NCI-H69 (cell line): Measurements from ENCODE around the gene PRKCD.

Experiments used
- DNase-seq: peaks from one replicate; lab custom pipeline; 2025; lab: John Stamatoyannopoulos, UW

Gene PRKCD

GRCh38 chr3:53160660-53161449 lies at the start of gene PRKCD:
TSS of gene PRKCD (plus strand) at chr3:53161209. CDS start at chr3:53178423, 17,214 bp downstream.
- peak; percentile 82 for DNase-seq

- no peak for DNase-seq
Observed at GRCh38 chr3:53111822-53112221, 49.2 kb upstream of the PRKCD start.

GRCh38 chr3:53113293-53114010 lies 47.6 kb upstream of the PRKCD start:
- no peak for DNase-seq

DNA sequence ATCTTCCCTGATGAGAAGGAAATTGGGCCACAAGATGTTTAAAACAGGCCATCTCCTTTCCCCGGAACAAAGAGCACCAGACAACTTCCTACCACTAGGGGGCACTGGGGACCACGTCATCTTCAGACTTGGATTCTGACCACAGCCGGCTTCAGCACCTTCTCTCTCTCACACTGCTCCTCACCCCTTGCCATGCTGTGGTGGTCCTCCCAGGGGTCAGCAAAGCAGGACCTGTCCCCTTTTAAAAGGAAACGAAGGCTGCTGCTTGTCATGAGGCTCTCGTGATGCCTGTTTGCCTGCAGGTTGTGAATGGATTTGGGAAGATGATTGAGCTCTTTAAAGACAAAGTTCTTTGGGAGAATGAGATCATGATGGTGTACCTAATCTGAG lies 47.0 kb upstream of the PRKCD start:
- peak; percentile 63 for DNase-seq

GRCh38 chr3:53114412-53115074 lies 46.5 kb upstream of the PRKCD start:
- no peak for DNase-seq

GRCh38 chr3:53116956-53117355 lies 44.1 kb upstream of the PRKCD start:
- no peak for DNase-seq

DNA sequence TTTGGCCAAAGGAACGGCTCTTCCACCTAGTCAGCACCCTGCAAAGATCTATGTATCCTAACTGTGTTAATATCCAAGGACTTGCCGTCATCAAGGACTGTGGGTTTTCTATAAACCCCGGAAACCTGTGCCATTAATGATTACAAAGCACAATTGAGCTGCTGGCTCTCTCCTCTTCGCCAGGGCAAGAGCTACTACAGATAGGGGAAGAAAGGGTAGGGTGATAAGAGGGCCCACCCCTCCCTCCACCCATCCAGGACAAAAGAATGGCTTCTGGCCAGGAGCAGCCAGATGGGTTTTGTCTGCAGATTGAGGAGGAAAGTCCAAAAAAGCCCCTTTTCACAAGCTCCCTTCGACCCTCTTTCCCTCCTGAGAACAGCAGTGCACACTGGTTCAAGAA lies 40.7 kb upstream of the PRKCD start:
- no peak for DNase-seq

GRCh38 chr3:53122255-53122932 lies 38.6 kb upstream of the PRKCD start:
- DNase-seq: no peak

DNA sequence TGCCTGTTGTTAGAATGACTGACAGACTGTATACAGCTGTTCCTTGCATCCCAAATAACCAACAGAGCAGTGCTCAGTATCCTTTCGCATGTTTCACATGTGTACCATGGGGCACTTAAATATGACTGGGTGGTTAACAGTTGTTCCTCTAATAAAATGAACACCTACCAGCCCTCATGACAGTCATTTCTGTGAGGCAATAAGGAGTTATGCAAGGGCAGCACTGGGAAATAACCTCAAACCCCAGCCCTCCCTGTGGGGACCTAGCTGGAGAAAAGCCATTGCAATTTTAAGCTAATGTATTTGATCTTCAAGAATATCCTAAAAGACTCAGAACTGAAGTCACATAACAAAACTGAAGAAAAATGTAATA lies 38.1 kb upstream of the PRKCD start:
- no peak for DNase-seq

- DNase-seq: no peak
Observed at GRCh38 chr3:53123510-53123909, 37.5 kb upstream of the PRKCD start.

- no peak for DNase-seq
Observed at GRCh38 chr3:53123953-53124352, 37.1 kb upstream of the PRKCD start.

DNA sequence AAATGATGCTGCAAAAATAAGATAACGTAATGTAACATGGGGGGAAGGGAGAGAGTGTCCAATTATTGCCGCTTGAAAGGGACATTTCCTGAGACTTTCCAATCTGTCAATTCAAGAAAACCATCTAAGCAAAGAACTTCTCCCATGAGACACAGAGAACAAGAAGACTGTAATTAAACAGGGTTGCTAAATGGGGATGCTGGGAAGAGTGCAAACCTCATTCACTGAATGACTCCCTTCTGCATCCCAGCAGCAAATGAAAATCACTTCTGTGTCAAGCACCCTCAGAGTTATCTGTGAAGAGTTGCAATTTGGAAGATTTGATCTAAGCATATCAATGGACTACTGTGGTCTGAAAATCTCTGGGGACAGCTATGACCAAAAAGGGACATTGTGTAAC lies 34.4 kb upstream of the PRKCD start:
- no peak for DNase-seq

DNA sequence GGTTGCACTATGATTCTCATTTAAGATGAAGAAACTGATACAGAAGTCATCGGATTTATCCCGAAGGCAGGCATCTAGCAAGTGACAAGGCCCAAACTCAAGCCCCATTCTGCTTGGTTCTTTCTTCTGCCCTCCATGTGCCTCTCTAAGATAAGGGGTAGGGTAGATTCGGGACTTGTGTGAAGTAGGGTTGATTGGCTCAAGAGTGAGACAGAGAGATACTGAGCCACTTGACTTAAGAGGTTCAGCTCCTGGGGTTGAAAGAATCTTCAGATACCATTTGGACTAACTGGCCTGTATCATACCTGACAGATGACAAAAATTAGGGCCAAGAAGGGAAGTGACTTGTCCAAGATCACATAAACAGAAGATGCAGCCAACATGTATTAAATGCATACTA lies 31.7 kb upstream of the PRKCD start:
- no peak for DNase-seq

DNA sequence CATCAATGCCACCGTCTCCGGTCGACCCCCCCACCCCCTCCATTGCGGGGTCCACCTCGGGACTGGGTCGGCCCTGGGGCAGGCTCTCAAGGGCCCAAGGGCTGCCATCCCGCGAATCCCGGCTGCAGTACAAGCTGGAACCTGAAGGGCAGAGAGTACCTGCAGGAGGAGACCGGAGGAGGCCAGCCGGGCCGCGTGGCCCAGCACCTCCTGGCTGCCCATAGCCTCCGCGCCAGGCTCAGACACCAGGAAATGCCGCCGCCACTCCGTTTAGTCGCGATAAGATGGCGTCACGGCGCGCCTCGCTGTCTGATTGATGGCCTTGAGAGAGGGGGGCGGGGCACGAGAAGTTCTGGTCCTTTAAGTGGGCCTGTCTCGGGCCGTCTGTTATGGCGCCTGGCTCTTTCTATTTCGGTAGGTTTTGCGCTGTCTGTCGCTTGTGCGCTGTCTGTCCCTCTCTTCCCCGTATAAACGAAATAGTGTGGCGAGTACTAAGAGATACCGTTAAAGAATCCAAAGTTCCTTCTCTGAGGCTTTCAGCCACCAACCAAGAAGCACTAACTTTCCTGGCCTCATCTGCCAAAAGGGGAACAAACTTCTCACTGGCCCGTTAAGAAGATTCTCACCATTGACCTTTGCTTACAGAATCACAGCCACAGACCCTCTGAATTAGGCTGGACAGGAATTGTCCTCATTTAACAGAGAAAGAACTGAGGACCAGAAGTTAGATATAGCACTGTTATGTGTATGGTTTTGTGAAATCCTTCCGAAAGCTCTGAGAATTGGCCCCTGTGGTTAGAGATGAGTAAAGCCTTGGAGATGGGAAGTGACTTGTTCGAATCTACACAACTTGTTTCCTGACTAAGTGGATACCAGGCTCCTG lies 30.6 kb upstream of the PRKCD start, which contains the start of gene RFT1:
RFT1 (minus strand) TSS at position 257 of the 883 bp plus-strand sequence; CDS start at position 222, 35 bp downstream.
- DNase-seq: peak; percentile 93

GRCh38 chr3:53131096-53131495 lies 29.9 kb upstream of the PRKCD start:
- DNase-seq: no peak

DNA sequence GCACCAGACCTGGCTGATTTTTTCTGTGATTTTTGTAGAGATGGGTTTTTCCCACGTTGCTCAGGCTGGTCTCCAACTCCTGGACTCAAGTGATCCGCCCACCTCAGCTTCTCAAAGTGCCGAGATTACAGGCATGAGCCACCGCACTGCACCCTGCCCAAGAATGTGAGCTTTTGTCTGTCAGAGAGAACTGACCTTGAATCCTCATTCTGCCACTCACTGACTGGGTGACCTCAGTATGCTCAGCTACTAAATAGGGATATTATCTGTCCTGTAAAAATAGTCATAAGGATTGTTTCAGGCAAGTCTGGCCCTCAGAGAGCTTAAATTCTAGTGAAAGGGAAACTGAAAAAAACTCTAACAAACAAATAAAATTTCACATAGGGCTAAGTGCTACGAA lies 28.7 kb upstream of the PRKCD start:
- no peak for DNase-seq

GRCh38 chr3:53134631-53135232 lies 26.3 kb upstream of the PRKCD start:
- DNase-seq: peak; percentile 89

GRCh38 chr3:53137221-53137620 lies 23.8 kb upstream of the PRKCD start:
- DNase-seq: no peak

DNA sequence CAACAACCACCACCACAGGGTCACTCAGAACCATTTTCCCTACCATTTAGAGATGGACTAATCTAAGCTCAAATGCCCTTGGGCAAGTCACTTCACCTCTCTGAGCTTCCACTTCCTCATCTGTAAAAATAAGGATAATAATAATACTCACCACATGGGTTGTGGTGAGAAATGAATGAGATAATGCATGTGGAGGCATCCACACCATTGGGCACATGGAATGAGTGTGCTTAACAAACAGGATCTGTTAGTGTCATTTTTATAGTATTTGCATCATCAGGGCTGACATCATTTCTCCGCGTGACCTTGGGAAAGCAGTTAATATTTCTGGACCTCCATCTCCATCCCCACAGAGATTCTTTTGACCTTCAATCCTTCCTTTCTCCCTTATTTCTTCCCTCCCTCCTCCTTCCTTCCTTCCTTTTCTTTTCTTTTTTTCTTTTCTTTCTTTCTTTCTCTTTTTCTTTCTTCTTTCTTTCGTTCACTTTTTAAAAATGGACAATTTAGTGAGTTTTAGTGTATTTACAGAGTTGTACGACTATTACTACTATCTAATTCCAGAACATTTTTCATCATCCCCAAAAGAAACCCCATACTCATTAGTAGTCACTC lies 23.1 kb upstream of the PRKCD start:
- DNase-seq: no peak
